Endothelial cell (in vitro differentiated cells): ENCODE data around the gene DYNC2H1. TPM values are rescaled to one million over a fixed set of nuclear protein-coding genes. Genes with fewer than 3 reads are reported as not detected.
A peak's percentile ranks its signal among the peaks of the same experiment; 100 is the strongest.

Source experiments
- DNase-seq: peaks from one replicate; pipeline ENCODE4 v3.0.0; 2021; ENCODE audit warnings: low spot score
- H3K27ac Mint-ChIP-seq: one replicate; pipeline ENCODE4 v1.8.0; 2021; ENCODE audit warnings: mixed read lengths, inconsistent platforms; ENCODE audit not compliant: unreplicated experiment
- H3K27me3 Mint-ChIP-seq: one replicate; pipeline ENCODE4 v1.8.0; 2021; ENCODE audit warnings: mild to moderate bottlenecking, moderate library complexity, mixed read lengths, inconsistent platforms; ENCODE audit not compliant: unreplicated experiment
- H3K36me3 Mint-ChIP-seq: one replicate; pipeline ENCODE4 v1.8.0; 2021; ENCODE audit warnings: mild to moderate bottlenecking, low read depth, mixed read lengths, inconsistent platforms; ENCODE audit not compliant: unreplicated experiment
- H3K4me1 Mint-ChIP-seq: one replicate; pipeline ENCODE4 v1.8.0; 2021; ENCODE audit warnings: mild to moderate bottlenecking, mixed read lengths, inconsistent platforms; ENCODE audit not compliant: unreplicated experiment
- H3K4me3 Mint-ChIP-seq: one replicate; pipeline ENCODE4 v1.8.0; 2021; ENCODE audit warnings: mild to moderate bottlenecking, mixed read lengths, inconsistent platforms; ENCODE audit not compliant: unreplicated experiment
- H3K9me3 Mint-ChIP-seq: one replicate; pipeline ENCODE4 v1.8.0; 2021; ENCODE audit warnings: mixed read lengths, inconsistent platforms; ENCODE audit not compliant: unreplicated experiment
- CTCF ChIP-seq: fragments of 200-600 bp; sonication (generic); IDR thresholded peaks from one replicate; pipeline ENCODE4 v1.5.0; 2021; ENCODE audit warnings: antibody characterized with exemption; ENCODE audit not compliant: unreplicated experiment
- total RNA-seq: library from RNA; stranded (reverse); fragmentation: NEBNext Ultra II Directional; extraction: Animal tissue kit (Norgen Biotek cat#: 25700); gene quantifications from one replicate; pipeline ENCODE4 v1.2.1, GENCODE V29; 2021; ENCODE audit not compliant: unreplicated experiment

DYNC2H1 gene
- total RNA-seq, 1 donor from 2014 or later, result 7.9 TPM

GRCh38 chr11:103332409-103332808 lies 223.2 kb downstream of the DYNC2H1 start:
- Mint-ChIP-seq H3K27ac (no peak overlapping the region), H3K4me1 (no peaks in the 10 kb centered on the region), H3K4me3 (no peak overlapping the region), H3K36me3 (no peaks in the 10 kb centered on the region), H3K27me3 (no peaks in the 10 kb centered on the region), H3K9me3 (no peaks in the 10 kb centered on the region)
- DNase-seq, result no peak
- no peak for TF ChIP-seq CTCF

- H3K27me3 Mint-ChIP-seq, result no peaks in the 10 kb centered on the region
- DNase-seq, result peak; percentile 59
- H3K4me3 Mint-ChIP-seq, result no peak overlapping the region
- H3K4me1 Mint-ChIP-seq, result peaks cover 2% of the 10 kb centered on the region
- H3K27ac Mint-ChIP-seq, result no peak overlapping the region
- no peaks in the 10 kb centered on the region for H3K9me3 Mint-ChIP-seq
- H3K36me3 Mint-ChIP-seq, result no peaks in the 10 kb centered on the region
- TF ChIP-seq CTCF, result peak; percentile 22
Measured at GRCh38 chr11:103338621-103339484, 229.6 kb downstream of the DYNC2H1 start.

GRCh38 chr11:103339485-103339857 lies 230.2 kb downstream of the DYNC2H1 start:
- H3K27ac Mint-ChIP-seq, result no peak overlapping the region
- no peaks in the 10 kb centered on the region for H3K27me3 Mint-ChIP-seq
- no peak overlapping the region for H3K4me3 Mint-ChIP-seq
- H3K9me3 Mint-ChIP-seq, result no peaks in the 10 kb centered on the region
- H3K36me3 Mint-ChIP-seq, result no peaks in the 10 kb centered on the region
- no peak for DNase-seq
- H3K4me1 Mint-ChIP-seq, result peaks cover 2% of the 10 kb centered on the region
- no peak for TF ChIP-seq CTCF

- TF ChIP-seq CTCF, result no peak
- Mint-ChIP-seq H3K9me3 (no peaks in the 10 kb centered on the region), H3K36me3 (no peaks in the 10 kb centered on the region), H3K27ac (no peak overlapping the region), H3K4me3 (no peak overlapping the region), H3K4me1 (peaks cover 2% of the 10 kb centered on the region), H3K27me3 (no peaks in the 10 kb centered on the region)
- no peak for DNase-seq
Measured at GRCh38 chr11:103340956-103341355, 231.7 kb downstream of the DYNC2H1 start.

GRCh38 chr11:103344886-103345285 lies 235.7 kb downstream of the DYNC2H1 start:
- no peak for DNase-seq
- H3K4me3 Mint-ChIP-seq, result no peak overlapping the region
- H3K4me1 Mint-ChIP-seq, result peaks cover 2% of the 10 kb centered on the region
- H3K27ac Mint-ChIP-seq, result no peak overlapping the region
- no peaks in the 10 kb centered on the region for H3K36me3 Mint-ChIP-seq
- TF ChIP-seq CTCF, result no peak
- H3K27me3 Mint-ChIP-seq, result no peaks in the 10 kb centered on the region
- no peaks in the 10 kb centered on the region for H3K9me3 Mint-ChIP-seq
